ENCODE data around the gene LKAAEAR1. TPM values are rescaled to one million over a fixed set of nuclear protein-coding genes. Genes with fewer than 3 reads are reported as not detected.

The LKAAEAR1 gene
- total and polyA plus RNA-seq, 2 of the 13 experiments (the other 11 are each of a cell fraction or from before 2014, with no cell fraction given) = not detected

DNA sequence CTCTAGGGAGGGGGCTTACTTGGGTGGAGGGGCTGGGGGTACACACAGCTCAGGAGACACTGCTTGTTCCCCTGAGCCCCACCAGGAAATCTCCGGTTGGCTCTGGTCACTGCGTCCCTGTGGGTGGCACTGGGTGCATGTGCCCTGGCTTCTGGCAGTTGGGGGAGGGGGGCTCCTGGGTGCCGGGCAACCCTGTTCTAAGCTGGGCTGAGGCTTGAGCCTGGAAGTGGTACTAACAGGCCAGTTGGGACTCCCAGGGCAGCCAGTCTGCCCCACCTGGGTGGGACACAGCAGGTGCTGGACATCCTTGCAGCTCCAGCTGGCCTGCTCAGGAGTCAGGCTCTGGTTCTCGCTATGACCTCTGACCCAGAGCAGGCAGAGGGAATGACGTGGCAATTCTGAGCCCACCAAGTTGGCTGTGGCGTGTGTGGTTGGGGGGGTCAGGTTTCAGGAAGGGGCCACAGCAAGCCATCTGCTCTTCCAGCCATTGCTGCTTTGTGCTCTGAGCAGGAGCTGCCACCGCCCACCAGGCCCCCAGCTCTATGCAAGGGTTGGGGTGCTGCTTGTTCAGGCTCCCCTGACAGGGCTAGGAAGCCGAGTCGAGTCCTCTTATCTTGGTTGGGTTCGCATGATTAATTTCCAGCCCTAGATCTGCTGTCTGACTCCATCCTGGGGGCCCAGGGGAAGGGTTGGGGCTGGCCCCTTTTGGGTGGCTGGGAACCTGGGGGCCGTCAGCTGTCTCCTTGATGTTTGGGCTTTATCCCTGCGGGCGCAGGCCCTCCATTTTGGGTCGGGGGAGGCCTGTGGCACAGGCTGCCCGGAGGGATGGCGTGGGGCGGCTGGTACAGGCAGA lies 47.6 kb downstream of the LKAAEAR1 start (continued):
- TF ChIP-seq ZNF737 (CRISPR knock-in tag; IDR thresholded peaks at IDR 0.05; ENCODE audit: borderline replicate concordance) = no peak
- no peak for TF ChIP-seq TCF12 (IDR thresholded peaks at IDR 0.05)
- TF ChIP-seq TCF12 (CRISPR knock-in tag; IDR thresholded peaks at IDR 0.05) = peak; percentile 75; the same call in 1 of the 2 replicates
- TF ChIP-seq IRF2 (CRISPR knock-in tag; IDR thresholded peaks at IDR 0.05) = no peak; the same call in 1 of the 2 replicates
- TF ChIP-seq ZNF337 (CRISPR knock-in tag; IDR thresholded peaks at IDR 0.05; ENCODE audit: borderline replicate concordance, low read depth) = 0 out of 2 replicates have a peak, but pooled peaks have one; percentile 24
- TF ChIP-seq PRDM15 (CRISPR knock-in tag; IDR thresholded peaks at IDR 0.05) = no peak
- no peak for TF ChIP-seq ZNF496 (CRISPR knock-in tag; IDR thresholded peaks at IDR 0.05; ENCODE audit: insufficient replicate concordance)
- TF ChIP-seq ZNF296 (CRISPR knock-in tag; conservative IDR thresholded peaks at IDR 0.05) = no peak; the same call in 1 of the 2 replicates
- no peak for TF ChIP-seq JARID2 (CRISPR knock-in tag; IDR thresholded peaks at IDR 0.05; ENCODE audit: insufficient replicate concordance)
- TF ChIP-seq ZNF350 (CRISPR knock-in tag; IDR thresholded peaks at IDR 0.05; ENCODE audit: borderline replicate concordance, low read depth) = peak; percentile 83
- TF ChIP-seq RXRA (CRISPR knock-in tag; IDR thresholded peaks at IDR 0.05) = no peak; the same call in 1 of the 2 replicates
- no peak for TF ChIP-seq ATM (IDR thresholded peaks at IDR 0.05; ENCODE audit: borderline replicate concordance)
- TF ChIP-seq HNF4G (IDR thresholded peaks at IDR 0.05; ENCODE audit: borderline replicate concordance, low read depth, low read length) = peak; percentile 3; the same call in 1 of the 2 replicates
- TF ChIP-seq HNF4G (CRISPR knock-in tag; IDR thresholded peaks at IDR 0.05; ENCODE audit: borderline replicate concordance, low read depth) = no peak
- TF ChIP-seq SMAD1 (CRISPR knock-in tag; IDR thresholded peaks at IDR 0.05; ENCODE audit: borderline replicate concordance, low read depth) = no peak
- no peak for TF ChIP-seq ZNF816 (CRISPR knock-in tag; IDR thresholded peaks at IDR 0.05; ENCODE audit: borderline replicate concordance)
- peak; percentile 94; the same call in 1 of the 2 replicates for TF ChIP-seq ZNF776 (CRISPR knock-in tag; IDR thresholded peaks at IDR 0.05)
- TF ChIP-seq, protein P1, sequence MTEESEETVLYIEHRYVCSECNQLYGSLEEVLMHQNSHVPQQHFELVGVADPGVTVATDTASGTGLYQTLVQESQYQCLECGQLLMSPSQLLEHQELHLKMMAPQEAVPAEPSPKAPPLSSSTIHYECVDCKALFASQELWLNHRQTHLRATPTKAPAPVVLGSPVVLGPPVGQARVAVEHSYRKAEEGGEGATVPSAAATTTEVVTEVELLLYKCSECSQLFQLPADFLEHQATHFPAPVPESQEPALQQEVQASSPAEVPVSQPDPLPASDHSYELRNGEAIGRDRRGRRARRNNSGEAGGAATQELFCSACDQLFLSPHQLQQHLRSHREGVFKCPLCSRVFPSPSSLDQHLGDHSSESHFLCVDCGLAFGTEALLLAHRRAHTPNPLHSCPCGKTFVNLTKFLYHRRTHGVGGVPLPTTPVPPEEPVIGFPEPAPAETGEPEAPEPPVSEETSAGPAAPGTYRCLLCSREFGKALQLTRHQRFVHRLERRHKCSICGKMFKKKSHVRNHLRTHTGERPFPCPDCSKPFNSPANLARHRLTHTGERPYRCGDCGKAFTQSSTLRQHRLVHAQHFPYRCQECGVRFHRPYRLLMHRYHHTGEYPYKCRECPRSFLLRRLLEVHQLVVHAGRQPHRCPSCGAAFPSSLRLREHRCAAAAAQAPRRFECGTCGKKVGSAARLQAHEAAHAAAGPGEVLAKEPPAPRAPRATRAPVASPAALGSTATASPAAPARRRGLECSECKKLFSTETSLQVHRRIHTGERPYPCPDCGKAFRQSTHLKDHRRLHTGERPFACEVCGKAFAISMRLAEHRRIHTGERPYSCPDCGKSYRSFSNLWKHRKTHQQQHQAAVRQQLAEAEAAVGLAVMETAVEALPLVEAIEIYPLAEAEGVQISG (CRISPR knock-in tag; IDR thresholded peaks at IDR 0.05) = no peak; the same call in 1 of the 2 replicates
- TF ChIP-seq ZNF20 (CRISPR knock-in tag; IDR thresholded peaks at IDR 0.05) = no peak
- peak; percentile 67; the same call in 1 of the 2 replicates for TF ChIP-seq CREM (IDR thresholded peaks at IDR 0.05)
- peak; percentile 11; the same call in 1 of the 2 replicates for TF ChIP-seq CREM (CRISPR knock-in tag; IDR thresholded peaks at IDR 0.05)
- peak; percentile 76 for TF ChIP-seq TGIF2 (CRISPR knock-in tag; IDR thresholded peaks at IDR 0.05)

Measured in HepG2 (cell line).